ENCODE data around the gene CLTCL1.
"Not testable (repeated sequence)": the region's sequence is repeated elsewhere in the genome, so short reads cannot be mapped to it uniquely, and the experiment has no call there.

CLTCL1 gene

DNA sequence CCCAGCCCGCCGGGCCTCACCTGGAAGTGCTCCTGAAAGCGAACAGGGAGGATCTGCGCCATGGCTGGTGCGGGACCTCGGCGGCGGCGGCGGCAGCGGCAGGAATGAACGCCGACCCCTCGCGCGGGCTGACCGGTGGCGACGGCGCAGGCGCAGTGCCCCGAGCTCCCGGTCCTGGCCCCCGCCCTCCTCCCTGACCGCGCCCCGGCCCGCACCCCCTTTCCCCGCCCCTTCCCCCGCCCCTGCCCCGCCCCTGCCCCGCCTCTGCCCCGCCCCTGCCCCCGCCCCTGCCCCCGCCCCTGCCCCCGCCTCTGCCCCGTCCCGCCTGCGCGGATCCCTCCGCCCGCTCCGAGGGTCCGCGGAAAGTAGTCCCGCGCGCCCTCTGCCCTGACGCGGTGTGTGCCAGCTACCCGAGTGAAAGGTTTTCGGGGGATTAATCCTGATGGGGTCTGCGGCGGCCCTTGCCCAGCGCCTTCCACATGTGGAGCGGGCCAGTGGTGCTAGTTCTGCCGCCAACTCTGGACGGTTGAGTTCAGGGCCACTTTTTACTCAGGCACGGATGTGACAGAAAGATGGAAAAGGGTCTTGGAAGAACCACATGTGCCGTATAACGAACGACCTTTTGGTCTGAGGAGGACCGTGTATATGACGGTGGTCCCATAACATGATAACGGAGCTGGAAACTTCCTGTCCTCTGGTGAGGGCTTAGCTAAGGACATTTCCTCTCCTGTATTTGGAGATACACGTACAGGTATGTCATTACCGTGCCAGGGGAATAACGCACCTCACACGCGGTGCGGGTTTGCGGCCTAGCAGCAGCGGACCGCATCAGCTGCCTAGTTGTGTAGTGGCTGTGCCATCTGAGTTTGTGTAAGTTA lies at the start of gene CLTCL1:
TSS of gene CLTCL1 (minus strand) at position 140 of the 878 bp plus-strand sequence. CDS start at position 62, 78 bp downstream.
- peaks cover 43% of the 10 kb centered on the region for H3K27me3 Mint-ChIP-seq
- DNase-seq, result peak; percentile 64 to 71
- peak within 1 kb of the TSS; percentile 85 for H3K4me3 Mint-ChIP-seq
- H3K27ac Mint-ChIP-seq, result peak within 1 kb of the TSS; percentile 48 to 68
- H3K4me1 Mint-ChIP-seq, result peaks cover 19% of the 10 kb centered on the region
- H3K9me3 Mint-ChIP-seq, result no peaks in the 10 kb centered on the region
- ATAC-seq, result peak; percentile 84

DNA sequence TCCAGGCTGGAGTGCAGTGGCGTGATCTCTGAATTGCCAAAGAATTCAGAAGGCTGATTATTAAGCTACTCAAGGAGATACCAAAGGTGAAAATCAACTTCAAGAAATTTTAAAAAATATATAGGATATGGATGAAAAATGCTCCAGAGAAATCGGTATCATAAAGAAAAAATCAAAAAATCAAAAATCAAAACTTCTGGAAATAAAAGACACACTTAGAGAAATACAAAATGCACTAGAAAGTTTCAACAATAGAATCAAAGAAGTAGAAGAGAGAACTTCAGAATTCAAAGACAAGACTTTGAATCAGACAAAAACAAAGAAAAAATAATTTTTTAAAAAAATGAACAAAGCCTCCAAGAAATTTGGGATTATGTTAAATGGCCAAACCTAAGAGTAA lies 45.6 kb upstream of the CLTCL1 start:
- no peak for ATAC-seq
- H3K4me1 Mint-ChIP-seq, result no peaks in the 10 kb centered on the region
- H3K27me3 Mint-ChIP-seq, result no peaks in the 10 kb centered on the region
- no peak overlapping the region for H3K27ac Mint-ChIP-seq
- peaks cover 42 to 54% of the 10 kb centered on the region in 2 donors for H3K9me3 Mint-ChIP-seq
- DNase-seq, result no peak
- H3K4me3 Mint-ChIP-seq, result no peak overlapping the region

DNA sequence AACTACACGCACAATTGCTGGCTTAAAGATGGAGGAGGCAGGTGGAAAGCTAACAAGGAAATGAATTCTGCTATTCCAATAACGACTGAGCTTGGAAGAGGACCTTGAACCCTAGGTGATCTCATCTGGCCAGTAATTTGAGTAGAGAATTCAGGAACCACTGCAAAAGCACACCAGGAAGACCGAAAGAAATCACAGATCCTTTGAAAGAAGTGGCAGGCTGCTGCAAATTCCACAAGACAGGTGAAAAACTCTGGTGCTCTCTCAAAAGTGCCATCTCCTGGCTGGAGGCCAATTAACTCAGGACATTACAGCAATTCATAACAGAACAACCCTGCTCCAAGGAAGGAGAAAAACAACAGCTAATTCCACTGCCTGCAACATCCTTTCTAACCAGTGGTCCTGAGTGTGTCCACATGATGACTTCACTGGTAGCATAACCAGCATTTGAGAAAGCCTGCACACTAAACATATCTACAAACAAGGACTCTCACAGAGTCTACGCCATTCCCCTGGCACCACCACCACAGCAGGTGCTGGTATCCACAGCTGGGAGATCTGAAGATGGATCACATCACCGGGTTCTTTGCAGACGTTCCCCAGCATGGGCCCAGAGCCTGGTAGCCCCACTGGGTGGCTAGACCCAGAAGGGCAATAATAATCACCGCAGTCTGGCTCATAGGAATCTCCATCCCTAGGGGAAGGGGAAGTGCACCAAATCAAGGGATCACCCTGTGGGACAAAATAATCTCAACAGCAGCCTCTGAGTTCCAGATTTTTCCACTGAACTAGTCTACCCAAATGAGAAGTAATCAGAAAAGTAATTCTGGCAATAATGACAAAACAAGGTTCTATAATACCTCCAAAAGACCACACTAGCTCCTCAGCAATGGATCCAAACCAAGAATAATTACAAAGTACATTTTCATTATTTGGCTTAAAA lies 44.9 kb upstream of the CLTCL1 start:
- H3K27ac Mint-ChIP-seq, result no peak overlapping the region
- H3K4me1 Mint-ChIP-seq, result no peaks in the 10 kb centered on the region
- no peak for DNase-seq
- H3K9me3 Mint-ChIP-seq, result peaks cover 37 to 47% of the 10 kb centered on the region in 2 donors
- no peaks in the 10 kb centered on the region for H3K27me3 Mint-ChIP-seq
- H3K4me3 Mint-ChIP-seq, result no peak overlapping the region
- no peak for ATAC-seq

DNA sequence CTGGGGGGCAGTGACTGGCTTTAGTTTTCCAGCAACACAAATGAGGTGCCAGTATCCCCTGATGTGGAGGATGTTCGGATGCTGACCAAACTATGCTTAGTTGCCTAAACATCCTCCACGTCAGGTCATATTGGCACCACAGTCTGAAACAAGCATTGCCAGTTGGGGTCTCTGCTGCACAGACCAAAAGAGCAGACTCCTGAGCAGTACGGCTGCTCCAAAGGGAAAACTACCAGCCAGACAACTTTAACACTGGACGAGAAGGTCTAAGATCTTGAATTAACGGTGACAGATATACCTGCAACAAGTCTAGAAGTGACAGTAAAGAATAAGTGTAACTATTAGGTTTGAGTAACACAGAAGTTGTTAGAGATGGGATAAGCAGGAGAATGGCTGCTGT lies 40.5 kb upstream of the CLTCL1 start:
- H3K27me3 Mint-ChIP-seq, result no peaks in the 10 kb centered on the region
- no peak for ATAC-seq
- H3K4me3 Mint-ChIP-seq, result no peak overlapping the region

DNA sequence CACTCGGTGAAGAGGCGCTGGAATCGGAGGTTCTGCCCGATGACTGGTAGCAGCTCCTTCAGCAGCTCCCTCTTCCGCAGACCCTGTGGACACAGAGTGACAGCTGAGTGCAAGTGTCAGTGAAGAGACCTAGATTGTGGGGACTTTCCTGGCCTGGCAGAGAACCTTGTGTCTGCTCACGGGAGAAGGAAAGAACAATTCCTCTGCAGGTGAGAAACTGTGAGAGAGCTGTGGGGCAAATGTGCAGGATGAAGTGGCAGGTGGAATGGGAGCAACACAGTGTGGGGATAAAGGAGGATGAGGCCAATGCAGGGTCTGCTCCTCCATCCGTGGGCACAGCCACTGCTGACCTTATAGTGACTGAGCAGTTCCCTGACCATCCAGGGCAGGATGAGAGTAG lies 40.0 kb upstream of the CLTCL1 start:
- no peak for DNase-seq
- Mint-ChIP-seq H3K27me3 (no peaks in the 10 kb centered on the region), H3K4me1 (no peaks in the 10 kb centered on the region), H3K9me3 (peaks cover 21 to 28% of the 10 kb centered on the region in 2 donors), H3K4me3 (no peak overlapping the region), H3K27ac (no peak overlapping the region)
- ATAC-seq, result no peak

More for the DNA sequence above, 40.5 kb upstream of the CLTCL1 start:
- Mint-ChIP-seq H3K4me1 (no peaks in the 10 kb centered on the region), H3K9me3 (peaks cover 21 to 32% of the 10 kb centered on the region in 2 donors), H3K27ac (peak overlapping the region in 1 of 2 donors; percentile 39)
- no peak for DNase-seq

DNA sequence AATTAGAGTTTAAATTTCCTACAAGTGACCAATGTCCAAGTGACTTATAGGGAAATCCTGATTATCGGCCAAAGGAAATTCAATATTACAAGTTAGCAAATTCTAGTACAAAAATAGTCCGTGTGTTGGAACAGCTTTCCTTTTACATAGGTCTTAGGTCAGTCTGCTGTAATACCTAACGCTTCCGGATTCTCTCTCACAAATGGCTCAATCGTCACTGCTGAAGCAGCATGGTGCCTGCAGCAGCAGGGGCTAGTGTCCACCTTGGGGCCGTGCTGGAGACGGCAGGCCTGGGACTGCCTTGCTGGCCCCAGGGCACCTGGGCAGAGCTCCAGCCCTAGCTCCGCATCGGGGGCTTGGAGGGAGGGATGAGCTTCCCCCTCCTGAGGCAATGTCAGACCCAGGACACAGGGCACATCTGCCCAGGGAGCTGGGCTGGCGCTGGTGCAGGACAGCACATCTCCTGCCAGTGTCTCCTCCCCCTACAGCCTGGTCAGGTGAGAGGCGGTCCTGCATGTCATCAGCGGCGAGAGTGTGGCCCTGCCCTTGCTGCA lies 39.4 kb upstream of the CLTCL1 start:
- ATAC-seq (no peak), DNase-seq (no peak)
- Mint-ChIP-seq H3K4me1 (no peaks in the 10 kb centered on the region), H3K9me3 (peaks cover 19 to 28% of the 10 kb centered on the region in 2 donors), H3K27me3 (no peaks in the 10 kb centered on the region), H3K27ac (no peak overlapping the region), H3K4me3 (no peak overlapping the region)

DNA sequence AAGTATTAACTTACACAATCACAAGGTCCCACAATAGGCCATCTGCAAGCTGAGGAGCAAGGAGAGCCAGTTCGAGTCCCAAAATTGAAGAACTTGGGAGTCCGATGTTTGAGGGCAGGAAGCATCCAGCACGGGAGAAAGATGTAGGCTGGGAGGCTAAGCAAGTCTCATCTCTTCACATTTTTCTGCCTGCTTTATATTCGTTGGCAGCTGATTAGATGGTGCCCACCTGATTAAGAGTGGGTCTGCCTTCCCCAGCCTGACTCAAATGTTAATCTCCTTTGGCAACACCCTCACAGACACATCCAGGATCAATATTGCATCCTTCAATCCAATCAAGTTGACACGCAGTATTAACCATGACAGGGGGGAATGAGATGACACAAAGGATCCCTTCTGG lies 38.7 kb upstream of the CLTCL1 start:
- ATAC-seq, H3K4me3 Mint-ChIP-seq, H3K4me1 Mint-ChIP-seq, DNase-seq, H3K27me3 Mint-ChIP-seq, H3K27ac Mint-ChIP-seq: not testable (repeated sequence)
- H3K9me3 Mint-ChIP-seq, result peaks cover 13 to 26% of the 10 kb centered on the region in 2 donors

DNA sequence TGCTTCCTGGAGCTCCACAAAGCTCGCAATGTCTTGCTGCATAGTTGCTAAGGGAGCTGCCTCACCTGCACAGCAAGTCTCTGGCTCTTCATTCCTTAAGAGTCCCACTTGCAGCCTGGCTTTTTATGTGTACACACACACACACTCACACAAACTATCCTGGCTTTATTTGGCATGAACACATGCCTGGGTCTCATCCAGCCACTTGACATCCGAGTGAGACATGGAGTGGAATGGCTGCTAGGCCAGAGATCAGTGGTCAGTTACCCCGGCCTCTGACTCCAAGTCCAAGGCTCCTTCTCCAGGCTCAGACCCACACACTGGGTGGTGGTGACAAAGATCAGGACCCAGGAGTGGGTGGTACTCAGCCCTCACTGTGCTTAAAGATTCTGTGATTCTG lies 37.9 kb upstream of the CLTCL1 start:
- peaks cover 13 to 24% of the 10 kb centered on the region in 2 donors for H3K9me3 Mint-ChIP-seq
- ATAC-seq, result no peak
- peak overlapping the region in 1 of 2 donors; percentile 35 for H3K27ac Mint-ChIP-seq
- H3K4me3 Mint-ChIP-seq, result no peak overlapping the region
- no peak for DNase-seq
- no peaks in the 10 kb centered on the region for H3K27me3 Mint-ChIP-seq
- no peaks in the 10 kb centered on the region for H3K4me1 Mint-ChIP-seq

DNA sequence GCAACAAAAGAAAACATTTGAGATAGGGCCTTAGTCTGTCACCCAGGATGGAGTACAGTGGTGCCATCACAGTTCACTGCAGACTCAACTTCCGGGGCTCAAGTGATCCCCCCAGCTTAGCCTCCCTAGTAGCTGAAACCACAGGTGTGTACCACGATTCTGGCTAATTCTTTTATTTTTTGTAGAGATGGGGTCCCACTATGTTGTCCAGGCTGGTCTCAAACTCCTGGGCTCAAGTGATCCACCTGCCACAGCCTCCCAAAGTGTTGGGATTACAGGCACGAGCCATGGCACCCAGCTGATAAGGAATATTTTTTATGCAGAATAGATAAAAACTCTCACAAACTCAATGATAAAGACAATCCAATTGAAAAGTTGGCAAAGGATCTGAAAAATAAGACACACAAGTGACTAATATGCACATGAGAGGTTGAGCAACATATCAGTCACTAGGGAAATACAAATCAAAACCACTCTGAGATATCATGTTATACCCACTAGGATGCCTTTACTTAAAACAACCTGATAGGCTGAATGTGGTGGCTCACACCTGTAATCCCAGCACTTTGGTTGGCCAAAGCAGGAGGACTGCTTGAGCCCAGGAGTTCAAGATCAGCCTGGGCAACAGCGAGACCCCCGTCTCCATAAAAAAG lies 33.9 kb upstream of the CLTCL1 start:
- Mint-ChIP-seq H3K27me3 (no peaks in the 10 kb centered on the region), H3K27ac (no peak overlapping the region), H3K4me1 (no peaks in the 10 kb centered on the region), H3K4me3 (no peak overlapping the region), H3K9me3 (peaks cover 8 to 24% of the 10 kb centered on the region in 2 donors)
- DNase-seq (no peak), ATAC-seq (no peak)

DNA sequence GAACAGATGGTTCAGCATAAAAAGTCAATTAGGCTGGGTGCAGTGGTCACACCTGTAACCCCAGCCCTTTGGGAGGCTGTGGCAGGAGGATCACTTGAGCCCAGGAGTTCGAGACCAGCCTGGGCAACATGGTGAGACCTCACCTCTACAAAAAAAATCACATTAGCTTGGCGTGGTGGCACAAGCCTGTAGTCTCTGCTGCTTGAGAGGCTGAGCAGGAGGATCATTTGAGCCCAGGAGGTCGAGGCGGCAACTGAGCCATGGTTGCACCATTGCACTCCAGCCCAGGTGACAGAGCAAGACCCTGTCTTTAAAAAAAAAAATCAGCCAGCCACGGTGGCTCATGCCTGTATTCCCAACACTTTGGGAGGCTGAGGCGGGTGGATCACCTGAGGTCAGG lies 31.9 kb upstream of the CLTCL1 start:
- H3K4me3 Mint-ChIP-seq, DNase-seq, H3K27ac Mint-ChIP-seq, H3K27me3 Mint-ChIP-seq, ATAC-seq, H3K4me1 Mint-ChIP-seq: not testable (repeated sequence)
- H3K9me3 Mint-ChIP-seq, result peaks cover 3 to 20% of the 10 kb centered on the region in 2 donors

DNA sequence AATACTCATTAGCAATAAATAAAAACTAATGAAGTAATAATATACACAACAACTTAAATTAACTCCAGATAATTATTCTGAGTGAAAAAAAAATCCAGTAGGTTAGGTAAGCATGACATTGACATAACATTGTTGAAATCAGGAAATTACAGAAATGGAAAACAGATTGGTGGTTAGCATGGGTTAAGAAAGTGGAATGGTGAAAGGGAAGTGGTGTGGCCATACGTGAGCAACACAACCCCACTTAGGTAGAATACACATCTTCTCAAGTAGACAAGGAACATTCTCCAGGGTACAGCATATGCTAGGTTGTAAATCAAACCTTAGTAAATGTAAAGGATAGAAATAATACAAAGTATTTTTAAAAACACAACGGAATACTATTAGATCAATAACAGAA lies 30.2 kb upstream of the CLTCL1 start:
- Mint-ChIP-seq H3K9me3 (peaks cover 7 to 20% of the 10 kb centered on the region in 2 donors), H3K4me1 (no peaks in the 10 kb centered on the region), H3K27ac (no peak overlapping the region), H3K4me3 (no peak overlapping the region), H3K27me3 (no peaks in the 10 kb centered on the region)
- ATAC-seq (no peak), DNase-seq (no peak)

DNA sequence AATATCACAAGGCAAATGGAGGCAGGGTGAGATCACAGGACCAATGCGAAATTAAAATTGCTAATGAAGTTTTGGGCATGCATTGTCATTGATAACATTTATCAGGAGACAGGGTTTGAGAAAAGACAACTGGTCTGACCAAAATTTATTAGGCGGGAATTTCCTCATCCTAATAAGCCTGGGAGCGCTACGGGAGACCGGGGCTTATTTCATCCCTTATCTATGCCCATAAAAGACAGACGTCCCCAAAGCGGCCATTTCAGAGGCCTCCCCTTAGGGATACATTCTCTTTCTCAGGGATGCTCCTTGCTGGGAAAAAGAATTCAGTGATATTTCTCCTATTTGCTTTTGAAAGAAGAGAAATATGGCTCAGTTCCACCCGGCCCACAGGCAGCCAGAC lies 28.6 kb upstream of the CLTCL1 start:
- not testable (repeated sequence) for H3K27me3 Mint-ChIP-seq, H3K27ac Mint-ChIP-seq, DNase-seq, H3K4me3 Mint-ChIP-seq, ATAC-seq, H3K4me1 Mint-ChIP-seq
- H3K9me3 Mint-ChIP-seq, result peaks cover 11 to 14% of the 10 kb centered on the region in 2 donors

DNA sequence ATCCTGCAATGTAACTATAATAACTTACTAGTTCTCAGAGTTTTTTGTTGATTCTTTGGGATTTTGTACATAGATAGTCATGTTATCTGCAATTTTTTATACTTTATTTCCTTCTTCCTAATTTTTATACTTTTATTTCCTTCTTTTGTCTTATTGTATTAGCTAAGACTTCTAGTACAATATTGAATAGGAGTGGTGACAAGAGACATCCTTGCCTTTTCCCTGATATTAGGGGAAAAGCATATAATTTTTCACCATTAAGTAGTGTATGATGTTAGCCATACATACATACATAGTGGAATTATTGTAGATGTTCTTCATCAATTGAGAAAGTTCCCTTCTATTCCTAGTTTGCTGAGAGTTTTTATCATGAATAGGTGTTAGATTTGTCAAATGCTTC lies 27.8 kb upstream of the CLTCL1 start:
- Mint-ChIP-seq H3K27me3 (no peaks in the 10 kb centered on the region), H3K4me3 (no peak overlapping the region), H3K4me1 (no peaks in the 10 kb centered on the region), H3K27ac (no peak overlapping the region), H3K9me3 (peaks cover 9 to 12% of the 10 kb centered on the region in 2 donors)
- ATAC-seq (no peak), DNase-seq (no peak)

DNA sequence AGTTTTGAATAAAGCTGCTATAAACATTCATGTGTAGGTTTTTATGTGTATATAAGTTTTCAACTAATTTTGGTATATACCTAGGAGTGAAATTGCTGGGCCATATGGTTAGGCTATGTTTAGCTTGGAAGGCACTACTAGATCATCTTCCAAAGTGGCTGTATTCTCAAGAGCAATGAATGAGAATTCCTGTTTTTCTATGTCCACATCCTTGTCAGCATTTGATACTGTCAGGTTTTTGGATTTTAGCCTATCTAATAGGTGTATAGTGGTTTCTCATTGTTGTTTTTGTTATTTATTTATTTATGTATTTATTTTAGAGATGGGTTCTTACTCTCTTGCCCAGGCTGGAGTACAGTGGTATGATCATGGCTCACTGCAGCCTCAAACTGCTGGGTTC lies 26.3 kb upstream of the CLTCL1 start:
- H3K4me1 Mint-ChIP-seq, result no peaks in the 10 kb centered on the region
- ATAC-seq, result no peak
- H3K27me3 Mint-ChIP-seq, result no peaks in the 10 kb centered on the region

DNA sequence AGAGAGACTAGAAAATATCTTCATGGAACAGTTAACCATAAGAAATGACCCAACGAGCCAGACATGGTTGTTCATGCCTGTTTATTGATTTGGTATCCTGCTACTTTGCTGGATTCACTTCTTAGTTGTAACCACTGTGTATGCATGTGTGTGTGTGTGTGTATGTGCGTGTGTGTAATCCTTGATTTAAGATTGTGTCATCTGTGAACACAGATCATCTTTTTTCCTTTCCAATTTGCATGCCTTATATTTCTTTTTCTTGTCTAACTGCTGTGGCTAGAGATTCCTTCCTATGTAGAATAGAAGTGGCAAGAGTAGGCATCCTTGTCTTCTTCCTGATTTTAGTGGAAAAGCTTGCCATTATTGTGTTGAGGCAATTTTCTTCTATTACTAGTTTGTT lies 16.4 kb upstream of the CLTCL1 start:
- ATAC-seq (no peak), DNase-seq (no peak)
- H3K27me3 Mint-ChIP-seq, result no peaks in the 10 kb centered on the region
- H3K27ac Mint-ChIP-seq, result no peak overlapping the region
- H3K4me3 Mint-ChIP-seq, result no peak overlapping the region
- no peaks in the 10 kb centered on the region for H3K4me1 Mint-ChIP-seq
- H3K9me3 Mint-ChIP-seq, result no peaks in the 10 kb centered on the region

More for the DNA sequence above, 26.3 kb upstream of the CLTCL1 start:
- no peak overlapping the region for H3K4me3 Mint-ChIP-seq
- DNase-seq, result no peak
- peaks cover 9 to 15% of the 10 kb centered on the region in 2 donors for H3K9me3 Mint-ChIP-seq
- H3K27ac Mint-ChIP-seq, result no peak overlapping the region
